ENCODE results near the gene TINAG. TPM values are rescaled to one million over a fixed set of nuclear protein-coding genes. Genes with fewer than 3 reads are reported as not detected.

TINAG gene
- total RNA-seq, 6 donors from 2014 or later: not detected

GRCh38 chr6:54361734-54362133 is 53.5 kb downstream of the TINAG start:
- Histone ChIP-seq H3K27me3 (no peaks in the 10 kb centered on the region), H3K4me1 (no peaks in the 10 kb centered on the region), H3K4me3 (no peak overlapping the region), H3K36me3 (no peaks in the 10 kb centered on the region), H3K27ac (no peak overlapping the region), H3K9me3 (no peaks in the 10 kb centered on the region)
- 86 to 94% methylated on average over 1 of the region's 1 CpG for WGBS, 2 donors
- DNase-seq (no peak), ATAC-seq (ENCODE audit: low FRiP score in 2 of 2) (no peak)
- TF ChIP-seq POLR2A (IDR thresholded peaks at IDR 0.05): no peak
- no peak for TF ChIP-seq EP300 (IDR thresholded peaks at IDR 0.05)
- no peak for TF ChIP-seq POLR2AphosphoS5 (IDR thresholded peaks at IDR 0.05)
- no peak for TF ChIP-seq CTCF (IDR thresholded peaks at IDR 0.05)

DNA sequence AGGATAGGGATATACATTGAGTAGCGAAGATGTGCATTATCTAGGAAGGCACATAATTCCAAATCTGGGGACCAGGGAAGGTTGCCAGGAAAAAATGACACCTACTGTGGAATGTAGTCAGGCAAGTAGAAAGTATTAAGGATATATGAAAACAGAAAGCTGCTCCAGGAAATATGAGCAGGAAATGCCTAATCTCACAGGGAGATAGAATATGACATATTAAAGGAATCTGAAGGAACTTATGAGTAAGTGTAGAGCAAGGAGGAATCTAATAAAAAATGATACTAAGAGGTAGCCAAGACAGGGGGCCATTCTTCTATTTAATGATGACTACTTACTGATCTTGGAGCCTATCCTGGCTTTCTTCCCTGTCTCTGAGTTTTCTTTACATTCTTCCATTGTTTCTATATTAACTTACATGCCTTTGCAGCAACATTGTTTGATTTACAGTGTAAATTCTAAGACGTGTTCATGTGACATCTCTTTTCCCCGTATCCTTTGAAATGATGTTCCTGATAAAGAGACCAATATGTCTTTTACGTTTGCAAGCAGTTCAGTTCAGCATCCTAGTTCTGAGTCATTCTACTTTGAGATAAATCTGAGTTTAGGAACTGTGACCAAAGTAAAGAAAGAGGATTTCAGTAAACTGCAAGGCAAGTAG is 58.6 kb downstream of the TINAG start:
- H3K4me3 ChIP-seq: no peak overlapping the region
- H3K27me3 ChIP-seq: no peaks in the 10 kb centered on the region
- TF ChIP-seq POLR2A (IDR thresholded peaks at IDR 0.05) (no peak), CTCF (IDR thresholded peaks at IDR 0.05) (no peak)
- no peak overlapping the region for H3K27ac ChIP-seq
- WGBS, 2 donors: 57 to 63% methylated on average over 4 of the region's 4 CpGs
- no peaks in the 10 kb centered on the region for H3K4me1 ChIP-seq
- no peaks in the 10 kb centered on the region for H3K36me3 ChIP-seq
- no peak for DNase-seq
- no peak for ATAC-seq (ENCODE audit: low FRiP score in 2 of 2)
- no peaks in the 10 kb centered on the region for H3K9me3 ChIP-seq

GRCh38 chr6:54377776-54378175 is 69.5 kb downstream of the TINAG start:
- H3K27me3 ChIP-seq: no peaks in the 10 kb centered on the region
- no peaks in the 10 kb centered on the region for H3K4me1 ChIP-seq
- H3K27ac ChIP-seq: no peak overlapping the region
- H3K36me3 ChIP-seq: no peaks in the 10 kb centered on the region
- ATAC-seq (ENCODE audit: low FRiP score in 2 of 2) (no peak), DNase-seq (no peak)
- TF ChIP-seq CTCF (IDR thresholded peaks at IDR 0.05) (no peak), EP300 (IDR thresholded peaks at IDR 0.05) (no peak), POLR2A (IDR thresholded peaks at IDR 0.05) (no peak), POLR2AphosphoS5 (IDR thresholded peaks at IDR 0.05) (no peak)
- WGBS, 2 donors: 66 to 86% methylated on average over 2 of the region's 2 CpGs
- no peaks in the 10 kb centered on the region for H3K9me3 ChIP-seq
- no peak overlapping the region for H3K4me3 ChIP-seq

GRCh38 chr6:54386295-54386694 is 78.1 kb downstream of the TINAG start:
- TF ChIP-seq CTCF (IDR thresholded peaks at IDR 0.05) (no peak), POLR2A (IDR thresholded peaks at IDR 0.05) (no peak), EP300 (IDR thresholded peaks at IDR 0.05) (no peak), POLR2AphosphoS5 (IDR thresholded peaks at IDR 0.05) (no peak)
- ATAC-seq (ENCODE audit: low FRiP score in 2 of 2): no peak

DNA sequence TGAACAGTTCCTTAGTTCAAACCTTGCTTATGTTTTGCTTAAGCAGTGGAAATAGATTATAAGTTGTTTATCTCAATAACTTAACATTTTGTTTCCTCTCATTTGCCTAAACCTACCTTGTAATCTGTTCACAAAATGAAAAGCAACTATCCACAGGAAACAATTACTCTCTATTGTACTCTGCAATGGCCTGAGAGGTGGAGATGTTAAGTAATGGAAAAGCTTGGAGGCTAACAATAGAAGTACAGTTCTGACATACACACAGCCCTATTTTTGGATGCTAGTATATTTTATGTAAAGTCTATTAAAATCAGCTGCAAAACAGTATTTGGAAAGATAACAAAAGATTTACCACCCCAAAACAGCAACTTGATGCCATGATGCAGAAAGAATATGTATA is 82.1 kb downstream of the TINAG start:
- Histone ChIP-seq H3K4me3 (no peak overlapping the region), H3K27me3 (no peaks in the 10 kb centered on the region), H3K36me3 (no peaks in the 10 kb centered on the region), H3K4me1 (no peaks in the 10 kb centered on the region), H3K27ac (no peak overlapping the region), H3K9me3 (no peaks in the 10 kb centered on the region)
- TF ChIP-seq EP300 (IDR thresholded peaks at IDR 0.05) (no peak), POLR2AphosphoS5 (IDR thresholded peaks at IDR 0.05) (no peak), CTCF (IDR thresholded peaks at IDR 0.05) (no peak), POLR2A (IDR thresholded peaks at IDR 0.05) (no peak)
- ATAC-seq (ENCODE audit: low FRiP score in 2 of 2): no peak
- DNase-seq: no peak

More at GRCh38 chr6:54386295-54386694, 78.1 kb downstream of the TINAG start:
- Histone ChIP-seq H3K9me3 (no peaks in the 10 kb centered on the region), H3K36me3 (no peaks in the 10 kb centered on the region), H3K27ac (no peak overlapping the region), H3K27me3 (no peaks in the 10 kb centered on the region), H3K4me1 (no peaks in the 10 kb centered on the region), H3K4me3 (no peak overlapping the region)
- DNase-seq: no peak
- WGBS, 2 donors: 85 to 89% methylated on average over 5 of the region's 5 CpGs

Measured in upper lobe of left lung (tissue), 6 donors.